NCI-H146 treated with DMSO at 0.1 percent for 48 hours (cell line): ENCODE data around the gene CRISP2.

Experiments used
- DNase-seq: peaks from one replicate; lab custom pipeline; 2025; ENCODE audit not compliant: unreplicated experiment; lab: John Stamatoyannopoulos, UW

Gene CRISP2

GRCh38 chr6:49662231-49662891 lies 51.0 kb downstream of the CRISP2 start:
- DNase-seq, result no peak

- DNase-seq, result no peak
These were observed 59.4 kb downstream of the CRISP2 start for GRCh38 chr6:49653942-49654341.

GRCh38 chr6:49653438-49653837 lies 59.9 kb downstream of the CRISP2 start:
- DNase-seq, result no peak

- no peak for DNase-seq
These were observed 62.1 kb downstream of the CRISP2 start for GRCh38 chr6:49651239-49651638.

- DNase-seq, result no peak
These were observed 63.4 kb downstream of the CRISP2 start for GRCh38 chr6:49649988-49650387.

- DNase-seq, result no peak
These were observed 65.3 kb downstream of the CRISP2 start for GRCh38 chr6:49648036-49648435.

GRCh38 chr6:49647476-49647875 lies 65.9 kb downstream of the CRISP2 start:
- no peak for DNase-seq

- DNase-seq, result no peak
These were observed 66.4 kb downstream of the CRISP2 start for GRCh38 chr6:49646942-49647341.

GRCh38 chr6:49646130-49646824 lies 67.1 kb downstream of the CRISP2 start:
- DNase-seq, result no peak

- DNase-seq, result no peak
These were observed 68.2 kb downstream of the CRISP2 start for GRCh38 chr6:49645139-49645538.
